RWPE2 (cell line): ENCODE results near the gene RBMY1J.
"Not testable (repeated sequence)": the region's sequence is repeated elsewhere in the genome, so short reads cannot be mapped to it uniquely, and the experiment has no call there.

ENCODE experiments used
- ATAC-seq: fragments of 200-7000 bp; cut with Tn5 transposase; 3 replicates; pipeline ENCODE4 v1.9.1; 2021; ENCODE audit warnings: low read depth
- DNase-seq: peaks from one replicate; pipeline ENCODE4 v3.0.0-alpha.2; 2020; ENCODE audit warnings: low spot score
- H3K27ac ChIP-seq: fragments of 450-650 bp; 2 replicates; pipeline ENCODE4 v1.5.1; 2017; ENCODE audit warnings: mild to moderate bottlenecking; ENCODE audit not compliant: poor library complexity, severe bottlenecking
- H3K27me3 ChIP-seq: fragments of 250-450 bp; sonication (Bioruptor Pico); 2 replicates; pipeline ENCODE4 v1.5.1; 2021; ENCODE audit warnings: mild to moderate bottlenecking, moderate library complexity; ENCODE audit not compliant: insufficient read depth, poor library complexity, severe bottlenecking
- H3K36me3 ChIP-seq: fragments of 250-450 bp; sonication (Bioruptor Pico); 2 replicates; pipeline ENCODE4 v1.5.1; 2020; ENCODE audit warnings: low read depth, mild to moderate bottlenecking, moderate library complexity
- H3K4me1 ChIP-seq: fragments of 250-450 bp; sonication (Bioruptor Pico); 2 replicates; pipeline ENCODE4 v1.5.1; 2021; ENCODE audit warnings: mild to moderate bottlenecking, moderate library complexity; ENCODE audit not compliant: insufficient read depth, poor library complexity, severe bottlenecking
- H3K4me3 ChIP-seq: fragments of 250-450 bp; sonication (Bioruptor Pico); 2 replicates; pipeline ENCODE4 v1.5.1; 2021; ENCODE audit warnings: mild to moderate bottlenecking, moderate library complexity; ENCODE audit not compliant: severe bottlenecking
- H3K9me3 ChIP-seq: fragments of 250-450 bp; sonication (Bioruptor Pico); 2 replicates; pipeline ENCODE4 v1.5.1; 2021; ENCODE audit warnings: mild to moderate bottlenecking, moderate library complexity; ENCODE audit not compliant: severe bottlenecking
- TF ChIP-seq, protein P1 (sequence below): fragments of 450-650 bp; IDR thresholded peaks from one replicate; pipeline ENCODE4 v1.5.1; 2017; ENCODE audit warnings: mild to moderate bottlenecking, moderate library complexity; ENCODE audit not compliant: poor library complexity, severe bottlenecking

The RBMY1J gene

DNA sequence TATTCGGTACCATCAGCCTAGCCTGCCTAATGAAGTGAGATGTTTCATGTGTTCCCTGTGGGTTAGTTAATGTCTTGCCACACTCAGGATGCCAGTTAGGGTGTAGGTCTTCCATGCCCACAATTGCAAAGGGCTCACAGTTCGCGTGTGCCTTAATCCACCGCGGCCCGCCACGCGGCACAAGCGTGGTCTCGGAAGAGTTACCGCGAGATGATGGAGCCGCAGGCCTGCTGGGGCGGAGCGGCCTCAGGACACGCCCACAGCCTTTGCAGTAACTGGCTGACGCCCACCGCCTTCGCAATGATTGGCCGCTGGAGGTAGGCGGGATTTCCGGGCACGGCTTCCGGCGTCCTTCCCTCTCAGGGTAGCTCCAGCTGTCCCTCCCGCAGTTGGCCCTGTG is at the start of gene RBMY1J:
RBMY1J (plus strand) TSS at position 301 of the 400 bp plus-strand sequence. CDS start 2,038 bp downstream, outside the sequence.
- not testable (repeated sequence) for H3K4me1 ChIP-seq, H3K27ac ChIP-seq, H3K9me3 ChIP-seq, H3K4me3 ChIP-seq, H3K36me3 ChIP-seq, DNase-seq, H3K27me3 ChIP-seq, ATAC-seq

DNA sequence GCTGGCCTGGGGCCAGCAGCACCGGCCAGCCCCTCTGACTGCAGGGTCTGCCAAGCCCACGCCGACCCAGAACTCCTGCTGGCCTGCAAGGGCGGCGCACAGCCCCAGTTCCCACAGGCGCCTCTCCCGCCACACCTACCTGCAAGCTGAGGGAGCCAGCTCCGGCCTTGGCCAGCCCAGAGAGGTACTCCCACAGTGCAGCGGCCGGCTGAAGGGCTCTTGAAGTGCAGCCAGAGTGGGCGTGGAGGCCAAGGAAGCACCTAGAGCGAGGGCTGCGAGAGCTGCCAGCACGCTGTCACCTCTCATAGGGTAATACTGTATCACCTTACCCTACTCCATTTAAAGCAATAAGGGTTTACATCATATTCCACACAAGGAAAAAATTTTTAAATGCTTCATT is 35.8 kb upstream of the RBMY1J start:
- H3K27ac ChIP-seq, result no peak overlapping the region
- TF ChIP-seq, protein P1, sequence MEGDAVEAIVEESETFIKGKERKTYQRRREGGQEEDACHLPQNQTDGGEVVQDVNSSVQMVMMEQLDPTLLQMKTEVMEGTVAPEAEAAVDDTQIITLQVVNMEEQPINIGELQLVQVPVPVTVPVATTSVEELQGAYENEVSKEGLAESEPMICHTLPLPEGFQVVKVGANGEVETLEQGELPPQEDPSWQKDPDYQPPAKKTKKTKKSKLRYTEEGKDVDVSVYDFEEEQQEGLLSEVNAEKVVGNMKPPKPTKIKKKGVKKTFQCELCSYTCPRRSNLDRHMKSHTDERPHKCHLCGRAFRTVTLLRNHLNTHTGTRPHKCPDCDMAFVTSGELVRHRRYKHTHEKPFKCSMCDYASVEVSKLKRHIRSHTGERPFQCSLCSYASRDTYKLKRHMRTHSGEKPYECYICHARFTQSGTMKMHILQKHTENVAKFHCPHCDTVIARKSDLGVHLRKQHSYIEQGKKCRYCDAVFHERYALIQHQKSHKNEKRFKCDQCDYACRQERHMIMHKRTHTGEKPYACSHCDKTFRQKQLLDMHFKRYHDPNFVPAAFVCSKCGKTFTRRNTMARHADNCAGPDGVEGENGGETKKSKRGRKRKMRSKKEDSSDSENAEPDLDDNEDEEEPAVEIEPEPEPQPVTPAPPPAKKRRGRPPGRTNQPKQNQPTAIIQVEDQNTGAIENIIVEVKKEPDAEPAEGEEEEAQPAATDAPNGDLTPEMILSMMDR, result no peak

DNA sequence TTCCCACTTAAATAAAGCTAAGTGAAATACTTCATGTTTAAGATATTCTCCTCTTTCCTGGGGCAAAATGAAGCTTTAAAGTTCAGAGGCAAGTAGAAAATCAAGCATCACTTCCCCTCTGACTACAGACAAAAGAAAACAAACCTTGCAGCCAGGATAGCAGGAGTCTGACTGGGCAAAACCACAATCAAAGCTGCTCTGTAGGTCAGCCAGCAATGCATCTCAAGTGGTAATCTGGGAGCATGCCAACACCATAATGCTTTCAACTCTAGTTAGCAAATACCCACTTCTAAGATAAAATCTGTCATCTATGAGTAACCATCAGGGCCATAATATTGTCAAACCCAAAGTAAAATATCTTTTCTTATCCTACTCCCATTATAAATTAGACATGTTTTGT is 32.6 kb upstream of the RBMY1J start:
- H3K9me3 ChIP-seq, result peaks cover 3% of the 10 kb centered on the region
- H3K36me3 ChIP-seq, result no peaks in the 10 kb centered on the region
- no peaks in the 10 kb centered on the region for H3K4me1 ChIP-seq
- ATAC-seq, result peak; percentile 64
- no peaks in the 10 kb centered on the region for H3K27me3 ChIP-seq
- DNase-seq, result no peak
- H3K27ac ChIP-seq, result no peak overlapping the region
- TF ChIP-seq, protein P1, result no peak
- H3K4me3 ChIP-seq, result no peak overlapping the region

More for the DNA sequence above, 35.8 kb upstream of the RBMY1J start:
- peak; percentile 42 for DNase-seq
- Histone ChIP-seq H3K36me3 (no peaks in the 10 kb centered on the region), H3K27me3 (no peaks in the 10 kb centered on the region), H3K4me1 (no peaks in the 10 kb centered on the region), H3K4me3 (no peak overlapping the region), H3K9me3 (peaks cover 3% of the 10 kb centered on the region)
- ATAC-seq, result no peak

DNA sequence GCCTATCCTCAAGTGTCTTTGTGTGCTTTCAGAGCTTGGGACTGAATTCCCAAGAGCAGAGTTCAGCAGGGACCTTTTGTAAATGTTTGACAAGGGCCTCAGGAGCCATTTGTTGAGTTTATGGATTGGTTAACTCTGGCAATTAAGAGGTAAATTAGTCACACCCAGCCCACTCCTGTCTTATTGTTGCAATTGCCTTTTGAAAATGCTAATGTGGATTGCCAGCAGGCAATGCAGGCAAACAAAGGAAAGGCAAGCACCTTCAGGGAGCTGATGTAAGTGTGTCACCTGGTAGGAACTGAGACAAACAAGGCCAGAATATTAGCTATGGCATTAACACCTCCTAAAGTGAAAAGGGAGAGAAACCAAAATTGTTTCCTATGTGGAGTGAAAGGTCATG is 29.7 kb upstream of the RBMY1J start:
- Histone ChIP-seq H3K9me3 (no peaks in the 10 kb centered on the region), H3K27ac (no peak overlapping the region), H3K4me1 (no peaks in the 10 kb centered on the region), H3K27me3 (no peaks in the 10 kb centered on the region), H3K4me3 (no peak overlapping the region), H3K36me3 (no peaks in the 10 kb centered on the region)
- TF ChIP-seq, protein P1, result no peak
- ATAC-seq (no peak), DNase-seq (no peak)

DNA sequence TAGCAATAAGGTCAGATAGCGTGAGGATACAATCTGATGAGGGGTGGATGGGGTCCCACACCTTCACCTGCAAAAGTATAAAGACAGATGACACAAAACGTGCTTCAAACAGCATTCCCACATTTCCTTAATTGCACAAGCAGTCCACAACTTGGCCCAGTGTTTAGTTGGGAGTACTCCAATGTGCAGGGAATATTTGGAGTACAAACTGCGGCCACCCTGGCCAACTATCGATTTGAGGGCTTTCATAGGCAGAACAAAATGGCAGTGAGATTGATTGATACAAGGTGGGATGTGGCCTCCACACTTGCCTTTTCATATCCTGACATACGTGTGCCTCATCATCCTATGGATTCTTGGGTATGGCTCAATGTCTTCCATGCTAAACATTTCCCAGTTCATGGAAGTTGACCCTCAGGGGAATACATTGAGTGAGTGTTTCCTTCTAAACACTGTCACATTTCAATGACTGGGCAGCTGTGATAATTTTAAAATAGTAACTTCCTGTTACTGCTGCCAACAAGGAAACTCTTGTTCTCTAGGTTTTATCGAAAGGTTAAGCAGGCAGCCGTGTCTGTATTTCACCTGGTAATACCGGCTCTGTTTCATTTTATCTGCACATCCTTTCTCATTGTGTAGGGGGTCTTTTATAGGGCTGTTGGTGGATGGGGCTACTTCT is 41.6 kb downstream of the RBMY1J start:
- H3K27ac ChIP-seq, H3K4me3 ChIP-seq, H3K27me3 ChIP-seq, H3K9me3 ChIP-seq, ATAC-seq, DNase-seq, H3K4me1 ChIP-seq, H3K36me3 ChIP-seq: not testable (repeated sequence)

DNA sequence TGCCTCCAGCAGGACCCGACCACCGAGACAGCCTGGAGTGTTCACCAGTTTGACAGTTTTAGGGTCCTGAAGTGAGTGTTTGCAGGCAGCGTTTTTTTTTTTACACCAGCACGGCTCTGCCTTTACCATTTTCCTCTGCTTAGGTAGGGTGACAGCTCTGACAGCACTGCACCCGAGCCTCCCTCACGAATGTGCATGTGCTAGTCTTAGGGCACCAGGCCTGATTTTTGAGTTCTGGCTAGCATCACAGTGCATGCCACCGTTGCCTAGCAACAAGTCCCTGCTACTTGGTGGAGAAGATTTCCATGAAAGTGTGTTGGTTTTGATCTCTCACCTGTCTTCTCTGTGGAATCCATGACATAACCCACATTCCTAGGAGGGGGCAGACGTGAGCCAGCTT is 52.3 kb downstream of the RBMY1J start:
- H3K36me3 ChIP-seq, H3K4me1 ChIP-seq, H3K27ac ChIP-seq, H3K27me3 ChIP-seq, ATAC-seq, H3K9me3 ChIP-seq, H3K4me3 ChIP-seq, DNase-seq: not testable (repeated sequence)

DNA sequence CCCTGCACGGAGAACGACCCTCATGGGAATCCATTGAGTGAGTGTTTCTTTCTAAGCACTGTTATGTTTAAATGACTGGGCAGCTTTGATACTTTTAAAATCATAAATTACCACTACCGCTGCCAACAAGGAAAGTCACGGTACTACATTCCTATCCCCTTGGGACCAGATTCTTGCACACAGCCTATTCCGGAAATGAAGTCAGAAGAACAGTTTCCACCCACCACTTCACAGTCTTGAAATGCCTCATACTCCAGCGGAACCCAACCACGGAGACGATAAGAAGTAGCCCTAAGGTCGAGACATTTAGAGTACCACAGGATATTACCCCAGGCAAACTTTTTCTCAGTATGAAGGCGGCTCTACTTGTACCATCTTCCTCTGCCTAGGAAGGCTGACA is 58.8 kb downstream of the RBMY1J start:
- not testable (repeated sequence) for DNase-seq, H3K27ac ChIP-seq, H3K27me3 ChIP-seq, H3K9me3 ChIP-seq, H3K4me1 ChIP-seq, H3K36me3 ChIP-seq, H3K4me3 ChIP-seq, ATAC-seq
